Loucy (cell line): ENCODE data around the gene ADARB2.

ENCODE experiments used
- H2AFZ ChIP-seq: fragments of 200-600 bp; sonication (generic); 2 replicates; pipeline ENCODE4 v1.6.0; 2016; ENCODE audit warnings: antibody characterized with exemption, mild to moderate bottlenecking, low read length, moderate library complexity
- H3F3A ChIP-seq: fragments of 200-600 bp; 2 replicates; pipeline ENCODE4 v1.6.0; 2016; ENCODE audit warnings: antibody characterized with exemption, low read depth, mild to moderate bottlenecking
- H3K27me3 ChIP-seq: fragments of 200-600 bp; sonication (generic); 2 replicates; pipeline ENCODE4 v1.6.1; 2014; ENCODE audit warnings: low read length, mild to moderate bottlenecking; ENCODE audit not compliant: insufficient read depth, poor library complexity, severe bottlenecking
- H3K36me3 ChIP-seq: fragments of 200-600 bp; sonication (generic); 2 replicates; pipeline ENCODE4 v1.6.1; 2016; ENCODE audit warnings: low read length; ENCODE audit not compliant: insufficient read depth
- H3K4me1 ChIP-seq: fragments of 200-600 bp; sonication (generic); 2 replicates; pipeline ENCODE4 v1.5.1; 2014; ENCODE audit warnings: low read length, mild to moderate bottlenecking; ENCODE audit not compliant: insufficient read depth, poor library complexity, severe bottlenecking
- H3K4me2 ChIP-seq: fragments of 200-600 bp; sonication (generic); 2 replicates; pipeline ENCODE4 v1.6.0; 2014; ENCODE audit warnings: antibody characterized with exemption, low read length, low read depth, mild to moderate bottlenecking; ENCODE audit not compliant: poor library complexity, severe bottlenecking
- H3K4me3 ChIP-seq: fragments of 200-600 bp; sonication (generic); 2 replicates; pipeline ENCODE4 v1.5.1; 2014; ENCODE audit warnings: low read length, mild to moderate bottlenecking, mixed read lengths; ENCODE audit not compliant: poor library complexity, severe bottlenecking
- H3K79me2 ChIP-seq: fragments of 200-600 bp; sonication (generic); 2 replicates; pipeline ENCODE4 v1.6.1; 2014; ENCODE audit warnings: low read length; ENCODE audit not compliant: insufficient read depth
- H3K9ac ChIP-seq: fragments of 200-600 bp; sonication (generic); 2 replicates; pipeline ENCODE4 v1.6.0; 2014; ENCODE audit warnings: mild to moderate bottlenecking, low read depth, low read length, moderate library complexity; ENCODE audit not compliant: poor library complexity, severe bottlenecking
- H3K9me2 ChIP-seq: fragments of 200-600 bp; sonication (generic); replicated peaks from 2 replicates; pipeline ENCODE4 v1.6.1; 2016; ENCODE audit warnings: low read depth, low read length, mixed read lengths
- H3K9me3 ChIP-seq: fragments of 200-600 bp; sonication (generic); 2 replicates; pipeline ENCODE4 v1.6.1; 2014; ENCODE audit warnings: mild to moderate bottlenecking, antibody characterized with exemption, low read length, low read depth; ENCODE audit not compliant: insufficient read depth
- H4K20me1 ChIP-seq: fragments of 200-600 bp; sonication (generic); 2 replicates; pipeline ENCODE4 v1.6.0; 2014; ENCODE audit warnings: antibody characterized with exemption, low read length, mild to moderate bottlenecking; ENCODE audit not compliant: insufficient read depth, poor library complexity, severe bottlenecking
- EZH2phosphoT487 ChIP-seq: fragments of 200-600 bp; IDR thresholded peaks from 2 replicates; pipeline ENCODE4 v1.6.1; 2018; ENCODE audit warnings: antibody characterized with exemption, mild to moderate bottlenecking, moderate library complexity, borderline replicate concordance
- TF ChIP-seq, protein P1 (sequence below): fragments of 200-600 bp; sonication (generic); conservative IDR thresholded peaks from 2 replicates; pipeline ENCODE4 v1.5.1; 2014; ENCODE audit warnings: mild to moderate bottlenecking, antibody characterized with exemption, low read length

ADARB2 gene

DNA sequence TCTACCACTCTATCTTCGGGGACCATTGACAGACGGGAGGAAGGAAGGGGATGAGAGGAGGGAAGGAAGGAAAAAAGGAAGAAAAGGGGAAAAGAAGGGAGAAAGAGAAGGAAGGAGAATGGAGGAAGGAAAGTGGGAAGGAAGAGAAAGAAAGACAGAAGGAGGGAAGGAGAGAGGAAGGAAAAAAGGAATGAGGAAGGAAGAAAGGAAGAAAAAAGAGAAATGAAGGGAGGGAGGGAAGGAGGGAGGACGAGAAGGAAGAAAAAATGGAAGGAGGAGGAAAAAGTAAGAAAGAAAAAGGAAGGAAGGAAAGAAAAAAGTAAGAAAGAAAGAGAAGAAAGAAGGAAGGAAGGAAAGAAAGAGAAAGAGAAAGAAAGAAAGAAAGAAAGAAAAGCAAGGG is 128.9 kb downstream of the ADARB2 start:
- Histone ChIP-seq H3F3A (no peaks in the 10 kb centered on the region), H3K9me2 (no peaks in the 10 kb centered on the region), H3K27me3 (peaks cover 72% of the 10 kb centered on the region), H3K9me3 (no peaks in the 10 kb centered on the region), H2AFZ (no peak overlapping the region), H3K4me3 (no peak overlapping the region), H3K36me3 (no peaks in the 10 kb centered on the region), H3K4me2 (no peak overlapping the region), H3K79me2 (no peaks in the 10 kb centered on the region), H4K20me1 (no peaks in the 10 kb centered on the region), H3K9ac (no peak overlapping the region), H3K4me1 (peaks cover 4% of the 10 kb centered on the region)
- no peak for TF ChIP-seq EZH2phosphoT487
- TF ChIP-seq, protein P1, sequence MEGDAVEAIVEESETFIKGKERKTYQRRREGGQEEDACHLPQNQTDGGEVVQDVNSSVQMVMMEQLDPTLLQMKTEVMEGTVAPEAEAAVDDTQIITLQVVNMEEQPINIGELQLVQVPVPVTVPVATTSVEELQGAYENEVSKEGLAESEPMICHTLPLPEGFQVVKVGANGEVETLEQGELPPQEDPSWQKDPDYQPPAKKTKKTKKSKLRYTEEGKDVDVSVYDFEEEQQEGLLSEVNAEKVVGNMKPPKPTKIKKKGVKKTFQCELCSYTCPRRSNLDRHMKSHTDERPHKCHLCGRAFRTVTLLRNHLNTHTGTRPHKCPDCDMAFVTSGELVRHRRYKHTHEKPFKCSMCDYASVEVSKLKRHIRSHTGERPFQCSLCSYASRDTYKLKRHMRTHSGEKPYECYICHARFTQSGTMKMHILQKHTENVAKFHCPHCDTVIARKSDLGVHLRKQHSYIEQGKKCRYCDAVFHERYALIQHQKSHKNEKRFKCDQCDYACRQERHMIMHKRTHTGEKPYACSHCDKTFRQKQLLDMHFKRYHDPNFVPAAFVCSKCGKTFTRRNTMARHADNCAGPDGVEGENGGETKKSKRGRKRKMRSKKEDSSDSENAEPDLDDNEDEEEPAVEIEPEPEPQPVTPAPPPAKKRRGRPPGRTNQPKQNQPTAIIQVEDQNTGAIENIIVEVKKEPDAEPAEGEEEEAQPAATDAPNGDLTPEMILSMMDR: no peak

DNA sequence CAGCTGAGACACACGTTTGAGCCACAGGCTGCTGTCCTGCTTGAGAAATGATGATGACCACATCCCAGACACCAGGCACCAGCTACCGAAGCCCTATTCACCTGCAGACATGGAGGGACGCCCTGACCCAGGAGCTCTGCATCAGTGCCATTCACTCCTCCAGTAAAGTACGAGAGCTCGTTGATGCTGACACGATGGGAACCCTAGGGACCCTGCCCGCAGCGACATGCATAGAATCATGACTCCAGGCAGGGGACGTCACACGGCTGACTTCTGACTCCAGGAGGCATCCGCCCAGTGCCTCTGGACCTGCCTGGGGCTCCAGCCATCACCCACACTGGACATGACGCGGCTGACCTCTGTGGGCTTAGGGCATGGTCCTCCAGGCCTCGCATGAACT is 129.9 kb downstream of the ADARB2 start:
- Histone ChIP-seq H3F3A (no peaks in the 10 kb centered on the region), H3K9me2 (no peaks in the 10 kb centered on the region), H4K20me1 (no peaks in the 10 kb centered on the region), H3K9me3 (no peaks in the 10 kb centered on the region), H3K4me2 (no peak overlapping the region), H3K4me3 (no peak overlapping the region), H3K27me3 (peaks cover 72% of the 10 kb centered on the region), H3K79me2 (no peaks in the 10 kb centered on the region), H3K4me1 (no peaks in the 10 kb centered on the region), H2AFZ (no peak overlapping the region), H3K36me3 (no peaks in the 10 kb centered on the region), H3K9ac (no peak overlapping the region)
- TF ChIP-seq EZH2phosphoT487: no peak
- TF ChIP-seq, protein P1: no peak

DNA sequence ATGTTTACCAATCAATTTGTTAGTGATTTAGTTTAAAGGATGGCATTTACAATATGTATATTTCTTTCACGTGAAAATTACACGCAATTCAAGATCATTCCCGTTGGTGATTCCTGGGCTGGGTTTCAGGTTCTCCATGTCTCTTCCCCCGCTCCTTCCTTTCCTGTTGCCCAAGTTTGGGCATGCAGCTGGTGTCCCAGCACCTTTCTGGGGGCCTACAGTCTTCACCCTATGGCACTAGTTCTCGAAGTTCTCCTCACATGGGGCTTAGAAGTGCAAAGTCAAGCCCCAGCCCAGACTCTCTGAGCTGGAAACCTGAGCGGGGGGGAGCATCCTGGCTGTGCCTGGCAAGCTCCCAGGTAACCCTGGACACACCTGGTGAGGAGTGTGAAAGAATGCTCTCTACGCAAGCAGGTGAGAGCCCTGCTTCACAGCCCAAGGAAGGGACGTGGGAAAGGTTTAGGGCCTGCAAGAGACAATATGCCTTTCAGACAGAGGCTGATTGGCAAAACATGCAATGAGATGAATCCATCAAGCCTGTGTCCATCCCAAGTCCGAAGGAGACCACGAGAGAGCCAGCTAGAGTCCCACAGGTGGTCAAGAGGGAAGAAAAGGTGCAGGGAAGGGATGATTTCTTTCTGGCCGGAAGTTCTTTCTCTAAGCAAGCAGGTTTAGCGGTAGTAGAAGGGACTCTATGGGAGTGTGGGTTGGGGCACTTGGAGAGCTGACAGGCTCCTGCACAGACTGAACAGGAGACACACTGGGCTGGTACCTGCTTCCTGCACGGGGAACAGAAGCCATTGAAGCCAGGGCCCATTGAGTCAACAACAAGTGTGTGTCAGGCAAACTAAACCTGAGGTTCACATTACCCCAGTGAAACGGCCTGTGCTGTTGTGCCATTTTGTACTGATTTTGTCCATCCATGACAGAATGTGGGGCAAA is 131.1 kb downstream of the ADARB2 start:
- Histone ChIP-seq H3K9me3 (no peaks in the 10 kb centered on the region), H3K4me2 (no peak overlapping the region), H3K4me3 (no peak overlapping the region), H2AFZ (no peak overlapping the region), H3K79me2 (no peaks in the 10 kb centered on the region), H3K27me3 (peaks cover 65% of the 10 kb centered on the region), H3K9me2 (no peaks in the 10 kb centered on the region), H3K36me3 (no peaks in the 10 kb centered on the region), H3K4me1 (no peaks in the 10 kb centered on the region), H4K20me1 (no peaks in the 10 kb centered on the region), H3F3A (no peaks in the 10 kb centered on the region), H3K9ac (no peak overlapping the region)
- no peak for TF ChIP-seq EZH2phosphoT487
- TF ChIP-seq, protein P1: no peak
